Thyroid gland (tissue), 4 donors: ENCODE data around the gene PRKACA. TPM values are rescaled to one million over a fixed set of nuclear protein-coding genes. Genes with fewer than 3 reads are reported as not detected.

Experiments used
- DNase-seq, 2 donors: peaks; one replicate each; pipeline ENCODE4 v3.0.0-alpha.2; 2019
- H3K27ac ChIP-seq, 3 donors: fragments of 200-600 bp; sonication (generic); 1 replicate in 2 of 3; 2 replicates in 1 of 3; pipeline ENCODE4 v1.5.1; 2016 to 2019; ENCODE audit warnings: mild to moderate bottlenecking in 1 of 3, moderate library complexity in 1 of 3
- H3K27me3 ChIP-seq: fragments of 200-600 bp; sonication (generic); one replicate; pipeline ENCODE4 v1.5.1; 2019
- H3K36me3 ChIP-seq, 2 donors: fragments of 200-600 bp; sonication (generic); one replicate each; pipeline ENCODE4 v1.5.1; 2016 to 2019
- H3K4me1 ChIP-seq, 2 donors: fragments of 200-600 bp; sonication (generic); one replicate each; pipeline ENCODE4 v1.5.1; 2017 to 2019
- H3K4me3 ChIP-seq, 3 donors: fragments of 200-600 bp; sonication (generic); replicated peaks in 1 of 3; 1 replicate in 2 of 3; 2 replicates in 1 of 3; pipeline ENCODE4 v1.5.1; 2016; ENCODE audit warnings: mild to moderate bottlenecking in 1 of 3
- H3K9me3 ChIP-seq: fragments of 200-600 bp; sonication (generic); one replicate; pipeline ENCODE4 v1.5.1; 2017
- POLR2A ChIP-seq, 2 donors: fragments of 450-650 bp; IDR thresholded peaks; one replicate each; pipeline ENCODE4 v1.6.1; 2017; ENCODE audit warnings: antibody characterized with exemption in 2 of 2, mild to moderate bottlenecking in 2 of 2, moderate library complexity in 1 of 2
- WGBS, 2 donors: methylation state at CpG; one replicate each; pipeline ENCODE4 v1.1.5; 2017; 5-methylcytosine and 5-hydroxymethylcytosine counted together
- intact Hi-C: fragments of 100-400 bp; cut with DNase I; formaldehyde crosslinking; loops from one replicate; pipeline ENCODE4 v1.15.1; 2023
- total RNA-seq, 4 donors: library from RNA; depleted of rRNA; stranded (reverse); fragments of >200 nt; gene quantifications; one replicate each; pipeline ENCODE4 v1.2.3, GENCODE V29; 2016
- TF ChIP-seq, protein P1 (sequence below), 6 experiments: fragments of 200-600 bp in 3 of 6; fragments of 450-650 bp in 3 of 6; sonication (generic) in 3 of 6; IDR thresholded peaks; one replicate each; pipeline ENCODE4 v1.5.1; 2016 to 2019; ENCODE audit warnings: antibody characterized with exemption in 6 of 6, mild to moderate bottlenecking in 2 of 6, inconsistent platforms in 1 of 6, moderate library complexity in 1 of 6

The PRKACA gene
- total RNA-seq, 4 donors from 2014 or later = 33.2 to 69.4 (median 55.5) TPM

DNA sequence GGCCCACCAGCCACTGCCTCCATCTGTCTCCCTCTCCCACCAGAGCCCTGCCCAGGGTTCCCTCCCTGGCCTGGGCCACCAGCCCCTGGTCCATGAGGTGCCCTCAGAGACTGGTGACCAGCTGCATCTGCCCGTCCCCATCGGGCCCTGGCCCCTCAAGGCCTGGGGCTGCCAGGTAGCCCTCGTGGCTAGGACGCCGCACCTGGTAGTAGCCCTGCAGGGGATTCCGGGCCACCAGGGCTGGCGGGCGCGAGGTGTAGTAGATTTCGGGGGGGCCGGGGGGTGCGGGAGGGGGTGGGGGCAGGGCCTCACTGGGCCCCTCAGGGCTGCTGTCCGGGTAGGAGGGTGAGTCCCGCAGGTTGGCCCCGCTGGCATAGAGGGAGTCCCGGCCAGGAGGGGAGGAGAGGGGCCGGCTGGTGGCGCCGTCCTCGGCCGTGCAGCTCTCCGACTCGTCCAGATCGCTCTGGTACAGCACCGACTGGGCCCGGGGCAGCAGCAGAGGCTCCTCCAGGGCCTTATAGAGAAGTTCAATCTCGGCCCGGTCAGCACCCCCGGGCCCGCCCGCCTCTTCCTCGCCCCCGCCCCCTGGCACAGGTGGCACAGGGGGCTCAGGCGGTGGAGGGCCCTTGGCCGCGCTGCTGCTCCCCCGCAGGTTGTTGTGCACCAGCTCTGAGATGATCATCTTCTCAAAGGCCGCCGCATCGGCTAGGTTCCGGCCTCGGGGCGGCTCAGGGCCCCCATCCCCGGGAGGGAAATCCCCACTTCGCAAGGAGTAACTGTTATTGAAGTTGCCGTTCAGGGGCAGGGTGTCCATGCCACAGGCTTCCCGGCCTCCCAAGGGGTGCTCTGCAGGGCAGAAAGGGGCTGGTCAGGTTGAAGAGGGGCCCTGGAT is 33.5 kb upstream of the PRKACA start:
- intact Hi-C loops = no loop called here
- H3K4me3 ChIP-seq = no peak overlapping the region
- TF ChIP-seq, protein P1, sequence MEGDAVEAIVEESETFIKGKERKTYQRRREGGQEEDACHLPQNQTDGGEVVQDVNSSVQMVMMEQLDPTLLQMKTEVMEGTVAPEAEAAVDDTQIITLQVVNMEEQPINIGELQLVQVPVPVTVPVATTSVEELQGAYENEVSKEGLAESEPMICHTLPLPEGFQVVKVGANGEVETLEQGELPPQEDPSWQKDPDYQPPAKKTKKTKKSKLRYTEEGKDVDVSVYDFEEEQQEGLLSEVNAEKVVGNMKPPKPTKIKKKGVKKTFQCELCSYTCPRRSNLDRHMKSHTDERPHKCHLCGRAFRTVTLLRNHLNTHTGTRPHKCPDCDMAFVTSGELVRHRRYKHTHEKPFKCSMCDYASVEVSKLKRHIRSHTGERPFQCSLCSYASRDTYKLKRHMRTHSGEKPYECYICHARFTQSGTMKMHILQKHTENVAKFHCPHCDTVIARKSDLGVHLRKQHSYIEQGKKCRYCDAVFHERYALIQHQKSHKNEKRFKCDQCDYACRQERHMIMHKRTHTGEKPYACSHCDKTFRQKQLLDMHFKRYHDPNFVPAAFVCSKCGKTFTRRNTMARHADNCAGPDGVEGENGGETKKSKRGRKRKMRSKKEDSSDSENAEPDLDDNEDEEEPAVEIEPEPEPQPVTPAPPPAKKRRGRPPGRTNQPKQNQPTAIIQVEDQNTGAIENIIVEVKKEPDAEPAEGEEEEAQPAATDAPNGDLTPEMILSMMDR (IDR thresholded peaks at IDR 0.05) = no peak
- no peak for TF ChIP-seq POLR2A (IDR thresholded peaks at IDR 0.05)
- peak overlapping the region in 1 of 3 donors; percentile 70 for H3K27ac ChIP-seq
- DNase-seq = no peak
- peaks cover 16 to 40% of the 10 kb centered on the region in 2 donors for H3K4me1 ChIP-seq
- H3K36me3 ChIP-seq = peaks cover 11% of the 10 kb centered on the region in 2 donors
- no peaks in the 10 kb centered on the region for H3K27me3 ChIP-seq
- WGBS, 2 donors = 90 to 93% methylated on average over 3 to 25 of the region's 47 CpGs
- H3K9me3 ChIP-seq = no peaks in the 10 kb centered on the region

DNA sequence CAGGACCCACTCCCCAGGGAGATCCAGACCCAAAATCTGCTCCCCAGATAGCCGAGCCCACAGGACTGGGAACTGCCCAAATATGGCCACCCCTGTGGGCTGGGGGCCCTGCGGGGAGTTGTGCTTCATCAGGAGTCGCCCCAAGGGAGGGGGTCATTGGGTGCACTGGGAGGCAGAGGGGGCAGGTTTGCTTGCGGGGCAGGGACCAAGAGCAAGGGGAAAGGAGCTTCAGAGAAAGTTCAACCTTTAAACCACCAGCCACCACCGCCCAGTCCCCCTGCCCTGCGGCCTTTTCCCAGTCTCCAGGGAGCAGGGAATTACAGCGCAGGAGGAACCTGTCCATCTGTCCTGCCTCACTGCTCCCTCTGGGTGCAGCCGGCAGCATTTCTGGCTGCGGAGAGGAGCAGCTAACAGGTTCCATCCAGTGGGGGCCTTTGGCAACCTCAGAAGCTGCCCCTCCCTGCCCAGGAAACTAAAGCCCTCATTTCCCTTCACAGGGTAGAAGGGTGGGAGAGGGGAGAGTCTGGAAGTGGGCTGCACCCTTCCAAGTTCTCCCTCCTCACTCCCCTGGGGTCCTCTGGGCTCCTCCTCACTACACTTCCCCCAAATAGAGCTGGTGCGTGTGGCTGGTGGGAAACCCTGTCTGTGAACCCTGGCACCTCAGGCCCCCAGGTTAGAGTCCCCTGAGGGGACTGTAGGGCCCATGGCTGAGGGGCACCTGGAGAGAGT is 32.6 kb upstream of the PRKACA start:
- Histone ChIP-seq H3K27me3 (no peaks in the 10 kb centered on the region), H3K36me3 (peaks cover 3 to 4% of the 10 kb centered on the region in 2 donors), H3K9me3 (no peaks in the 10 kb centered on the region), H3K4me1 (peaks cover 16 to 40% of the 10 kb centered on the region in 2 donors), H3K27ac (peak overlapping the region in 2 of 3 donors; percentile 30 to 70), H3K4me3 (no peak overlapping the region)
- intact Hi-C loops = no loop called here
- TF ChIP-seq POLR2A (IDR thresholded peaks at IDR 0.05) = no peak
- TF ChIP-seq, protein P1 (IDR thresholded peaks at IDR 0.05) = no peak
- 72 to 80% methylated on average over 8 to 10 of the region's 10 CpGs for WGBS, 2 donors
- DNase-seq = no peak

DNA sequence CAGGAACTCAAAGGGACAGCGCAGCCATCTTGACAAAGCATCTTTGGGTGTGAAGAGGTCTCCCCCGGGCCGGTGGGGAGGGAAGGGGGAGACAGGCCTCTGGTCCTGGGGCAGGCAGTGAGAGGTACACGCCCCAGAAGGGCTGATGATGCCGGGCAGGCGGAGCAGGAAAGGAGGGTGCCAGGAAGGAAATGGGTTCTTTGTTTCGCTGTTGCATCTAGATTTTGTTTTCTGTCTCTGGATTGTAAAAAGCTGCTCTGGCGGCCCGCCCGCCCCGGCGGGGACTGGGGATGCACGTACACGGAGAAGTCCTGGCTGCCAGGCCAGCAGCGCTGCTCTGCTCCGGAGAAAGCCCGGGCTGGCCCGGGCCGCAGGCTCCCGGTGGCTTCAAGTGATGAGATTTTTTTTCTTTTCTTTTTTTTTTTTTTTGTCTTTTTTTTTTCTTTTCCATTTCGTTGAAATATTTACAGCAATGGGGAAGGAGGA is 32.0 kb upstream of the PRKACA start:
- peak; percentile 41 to 52 for DNase-seq
- Histone ChIP-seq H3K4me1 (peaks cover 16 to 40% of the 10 kb centered on the region in 2 donors), H3K27me3 (no peaks in the 10 kb centered on the region), H3K36me3 (no peaks in the 10 kb centered on the region), H3K4me3 (no peak overlapping the region), H3K27ac (peak overlapping the region in 2 of 3 donors; percentile 30 to 70), H3K9me3 (no peaks in the 10 kb centered on the region)
- intact Hi-C loops = loop anchor here (5.0 kb wide), 1 partner anchor 198 kb away; no protein-coding TSS in a partner anchor
- WGBS, 2 donors = 47 to 48% methylated on average over 20 to 21 of the region's 21 CpGs
- no peak for TF ChIP-seq POLR2A (IDR thresholded peaks at IDR 0.05)
- TF ChIP-seq, protein P1 (IDR thresholded peaks at IDR 0.05) = no peak

DNA sequence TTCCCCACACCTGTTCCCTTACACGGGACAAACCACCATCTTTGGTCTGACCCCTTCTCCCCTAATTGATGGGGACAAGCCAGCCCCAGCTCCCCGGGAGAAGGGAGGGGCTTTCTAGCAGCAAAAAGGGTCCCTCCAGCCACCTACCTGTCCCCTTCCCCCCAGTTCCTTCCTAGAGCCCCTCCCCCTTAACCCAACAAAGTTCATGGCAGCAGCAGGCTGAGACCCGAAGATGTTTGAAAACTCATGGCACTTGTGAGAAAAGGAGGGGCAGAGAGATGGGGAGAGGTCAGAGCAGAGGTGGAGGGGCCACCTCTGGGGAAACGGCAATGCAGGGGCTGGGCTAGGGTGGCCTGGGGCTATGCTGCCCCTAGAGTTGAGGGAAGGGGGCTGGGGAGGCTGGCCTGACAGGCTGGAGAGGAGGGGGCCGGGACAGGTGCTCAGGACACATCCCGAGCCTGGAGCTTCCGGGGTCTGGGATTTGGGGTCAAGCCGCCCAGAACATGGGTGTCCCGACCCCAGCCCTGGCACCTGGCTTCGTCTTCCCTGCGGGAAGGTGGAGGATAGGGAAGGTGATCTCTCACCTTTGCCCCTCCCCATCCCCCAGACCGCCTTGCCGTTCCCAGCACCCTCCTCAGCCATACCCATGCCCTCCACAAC is 31.3 kb upstream of the PRKACA start:
- Histone ChIP-seq H3K27me3 (no peaks in the 10 kb centered on the region), H3K36me3 (no peaks in the 10 kb centered on the region), H3K27ac (peak overlapping the region in 2 of 3 donors; percentile 30 to 70), H3K4me1 (peaks cover 16 to 39% of the 10 kb centered on the region in 2 donors), H3K9me3 (no peaks in the 10 kb centered on the region), H3K4me3 (no peak overlapping the region)
- DNase-seq = no peak
- WGBS, 2 donors = 68 to 76% methylated on average over 13 of the region's 13 CpGs
- TF ChIP-seq POLR2A (IDR thresholded peaks at IDR 0.05) = no peak
- TF ChIP-seq, protein P1 (IDR thresholded peaks at IDR 0.05) = no peak
- intact Hi-C loops = loop anchor here (5.0 kb wide), 1 partner anchor 198 kb away; no protein-coding TSS in a partner anchor
